Keratinocyte (primary cell): ENCODE measurements around the gene NUTF2. TPM values are rescaled to one million over a fixed set of nuclear protein-coding genes. Genes with fewer than 3 reads are reported as not detected.
A peak's percentile ranks its signal among the peaks of the same experiment; 100 is the strongest.

Experiments
- DNase-seq: peaks from one replicate; pipeline ENCODE4 v3.0.0-alpha.2; 2011; ENCODE audit warnings: low read depth, missing footprints, low spot score
- FAIRE-seq: peaks from 2 replicates; lab custom pipeline; 2011; peaks lifted over from hg19 to GRCh38; lab: Jason Lieb, UNC
- H2AFZ ChIP-seq: 2 replicates; pipeline ENCODE4 v1.6.0; 2012; ENCODE audit warnings: low read length, control low read depth, inconsistent platforms; ENCODE audit not compliant: control insufficient read depth
- H3K27ac ChIP-seq: 2 replicates; pipeline ENCODE4 v1.5.1; 2011; ENCODE audit warnings: low read length; ENCODE audit not compliant: control insufficient read depth, insufficient read depth
- H3K27me3 ChIP-seq: 3 replicates; pipeline ENCODE4 v1.6.0; 2011; ENCODE audit warnings: low read length; ENCODE audit not compliant: control insufficient read depth, insufficient read depth; ENCODE audit errors: extremely low read depth
- H3K36me3 ChIP-seq, 2 experiments: 2 replicates in 1 of 2; 3 replicates in 1 of 2; pipeline ENCODE4 v1.5.1; 2011; ENCODE audit warnings: low read length in 2 of 2, mild to moderate bottlenecking in 1 of 2; ENCODE audit not compliant: control insufficient read depth in 2 of 2, insufficient read depth in 2 of 2; ENCODE audit errors: extremely low read depth in 1 of 2
- H3K4me1 ChIP-seq: 3 replicates; pipeline ENCODE4 v1.5.1; 2011; ENCODE audit warnings: low read length; ENCODE audit not compliant: control insufficient read depth, insufficient read depth; ENCODE audit errors: extremely low read depth
- H3K4me2 ChIP-seq: 3 replicates; pipeline ENCODE4 v1.6.0; 2011; ENCODE audit warnings: low read depth, low read length; ENCODE audit not compliant: control insufficient read depth, insufficient read depth; ENCODE audit errors: extremely low read depth
- H3K4me3 ChIP-seq, 3 experiments: fragments of 200-600 bp in 1 of 3; sonication (generic) in 1 of 3; 2 replicates in 2 of 3; 3 replicates in 1 of 3; pipeline ENCODE4 v1.5.1; 2011 to 2016; ENCODE audit warnings: low read length in 3 of 3, mild to moderate bottlenecking in 3 of 3, control low read depth in 2 of 3, inconsistent platforms in 1 of 3, low read depth in 1 of 3, mixed read lengths in 1 of 3, mixed run types in 1 of 3, moderate library complexity in 1 of 3; ENCODE audit not compliant: control insufficient read depth in 2 of 3, insufficient read depth in 2 of 3; ENCODE audit errors: extremely low read depth in 1 of 3
- H3K79me2 ChIP-seq: 2 replicates; pipeline ENCODE4 v1.6.0; 2012; ENCODE audit warnings: low read length; ENCODE audit not compliant: control insufficient read depth, insufficient read depth
- H3K9ac ChIP-seq: 3 replicates; pipeline ENCODE4 v1.6.0; 2011; ENCODE audit warnings: low read length; ENCODE audit not compliant: control insufficient read depth, insufficient read depth; ENCODE audit errors: extremely low read depth
- H3K9me1 ChIP-seq: 3 replicates; pipeline ENCODE4 v1.6.0; 2011; ENCODE audit warnings: low read length; ENCODE audit not compliant: control insufficient read depth, insufficient read depth; ENCODE audit errors: extremely low read depth
- H3K9me3 ChIP-seq: 2 replicates; pipeline ENCODE4 v1.5.1; 2012; ENCODE audit warnings: low read depth, low read length; ENCODE audit not compliant: control insufficient read depth
- H4K20me1 ChIP-seq: 3 replicates; pipeline ENCODE4 v1.6.0; 2011; ENCODE audit warnings: low read length; ENCODE audit not compliant: control insufficient read depth, insufficient read depth; ENCODE audit errors: extremely low read depth
- EZH2 ChIP-seq: IDR thresholded peaks from one replicate; pipeline ENCODE4 v1.6.1; 2012; ENCODE audit warnings: inconsistent platforms, mild to moderate bottlenecking, low read length, moderate library complexity
- dilution Hi-C: fragments of 300-500 bp; cut with MboI; formaldehyde crosslinking; loops from one replicate; pipeline ENCODE4 v1.7.0; 2020; ENCODE audit warnings: low sequenced_read_pairs; ENCODE audit not compliant: extremely low pct_ligation_motif_present
- polyA plus RNA-seq, 5 experiments: library from polyadenylated mRNA; depleted of rRNA in 3 of 5; stranded (reverse) in 3 of 5; stranded (forward) in 1 of 5; unstranded in 1 of 5; fragments of >200 nt; gene quantifications; 1 replicate in 1 of 5; 2 replicates in 3 of 5; 3 replicates in 1 of 5; pipeline versions ENCODE4 v1.2.1 to v1.2.3, GENCODE V29; 2011 to 2012; ENCODE audit warnings: missing spikeins in 2 of 5, low read depth in 1 of 5, low replicate concordance in 1 of 5
- TF ChIP-seq, protein P1 (sequence below), 3 experiments: IDR thresholded peaks in 1 of 3; conservative IDR thresholded peaks in 1 of 3; optimal IDR thresholded peaks in 1 of 3; 2 replicates in 2 of 3; 3 replicates in 1 of 3; pipeline versions ENCODE3 to v1.5.1; 2011; ENCODE audit warnings: low read length in 3 of 3, mild to moderate bottlenecking in 3 of 3, moderate library complexity in 2 of 3, control low read depth in 1 of 3, inconsistent platforms in 1 of 3; ENCODE audit not compliant: insufficient read depth in 2 of 3; ENCODE audit errors: extremely low read depth in 1 of 3

The NUTF2 gene
- polyA plus RNA-seq, 1 donor (not counting 4 experiments of a cell fraction or from before 2014, with no cell fraction given) = 189 TPM

DNA sequence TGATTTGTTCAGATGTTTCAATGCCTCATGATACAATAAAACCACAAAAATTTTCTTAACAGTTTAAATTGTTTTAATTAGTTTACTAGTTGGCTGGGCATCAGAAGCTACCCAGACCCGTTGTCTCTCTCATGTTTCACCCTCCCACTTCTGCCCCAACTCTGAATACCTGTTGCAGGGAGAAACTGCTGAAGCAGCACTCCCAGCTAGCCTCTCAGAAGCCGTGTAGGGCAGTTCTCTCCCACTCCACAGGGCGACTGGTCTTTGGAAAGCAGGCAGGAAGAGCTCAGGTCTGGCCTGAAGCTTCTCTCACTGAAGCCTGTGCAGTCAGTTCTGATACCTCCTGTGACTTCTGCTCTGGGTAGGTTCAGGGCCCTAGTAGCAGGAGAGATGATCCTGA, 24.5 kb downstream of the NUTF2 start:
- Histone ChIP-seq H3K27ac (no peak overlapping the region), H3K9me3 (no peaks in the 10 kb centered on the region), H3K4me2 (no peak overlapping the region), H3K4me3 (no peak overlapping the region), H3K27me3 (no peaks in the 10 kb centered on the region), H3K9ac (no peak overlapping the region), H3K4me1 (peaks cover 29% of the 10 kb centered on the region), H4K20me1 (peaks cover 4% of the 10 kb centered on the region), H3K36me3 (peaks cover 29 to 43% of the 10 kb centered on the region in 2 experiments), H3K79me2 (peaks cover 28% of the 10 kb centered on the region), H2AFZ (no peak overlapping the region), H3K9me1 (no peaks in the 10 kb centered on the region)
- FAIRE-seq = no peak
- no peak for TF ChIP-seq EZH2
- TF ChIP-seq, protein P1, sequence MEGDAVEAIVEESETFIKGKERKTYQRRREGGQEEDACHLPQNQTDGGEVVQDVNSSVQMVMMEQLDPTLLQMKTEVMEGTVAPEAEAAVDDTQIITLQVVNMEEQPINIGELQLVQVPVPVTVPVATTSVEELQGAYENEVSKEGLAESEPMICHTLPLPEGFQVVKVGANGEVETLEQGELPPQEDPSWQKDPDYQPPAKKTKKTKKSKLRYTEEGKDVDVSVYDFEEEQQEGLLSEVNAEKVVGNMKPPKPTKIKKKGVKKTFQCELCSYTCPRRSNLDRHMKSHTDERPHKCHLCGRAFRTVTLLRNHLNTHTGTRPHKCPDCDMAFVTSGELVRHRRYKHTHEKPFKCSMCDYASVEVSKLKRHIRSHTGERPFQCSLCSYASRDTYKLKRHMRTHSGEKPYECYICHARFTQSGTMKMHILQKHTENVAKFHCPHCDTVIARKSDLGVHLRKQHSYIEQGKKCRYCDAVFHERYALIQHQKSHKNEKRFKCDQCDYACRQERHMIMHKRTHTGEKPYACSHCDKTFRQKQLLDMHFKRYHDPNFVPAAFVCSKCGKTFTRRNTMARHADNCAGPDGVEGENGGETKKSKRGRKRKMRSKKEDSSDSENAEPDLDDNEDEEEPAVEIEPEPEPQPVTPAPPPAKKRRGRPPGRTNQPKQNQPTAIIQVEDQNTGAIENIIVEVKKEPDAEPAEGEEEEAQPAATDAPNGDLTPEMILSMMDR (optimal IDR thresholded peaks at IDR 0.05 in 1 of 3, IDR thresholded peaks at IDR 0.05 in 1 of 3, conservative IDR thresholded peaks at IDR 0.05 in 1 of 3; ENCODE audit: extremely low read depth in 1 of 3, insufficient read depth in 2 of 3, low read length in 3 of 3) = no peak
- no peak for DNase-seq
- dilution Hi-C loops = no loop called here

DNA sequence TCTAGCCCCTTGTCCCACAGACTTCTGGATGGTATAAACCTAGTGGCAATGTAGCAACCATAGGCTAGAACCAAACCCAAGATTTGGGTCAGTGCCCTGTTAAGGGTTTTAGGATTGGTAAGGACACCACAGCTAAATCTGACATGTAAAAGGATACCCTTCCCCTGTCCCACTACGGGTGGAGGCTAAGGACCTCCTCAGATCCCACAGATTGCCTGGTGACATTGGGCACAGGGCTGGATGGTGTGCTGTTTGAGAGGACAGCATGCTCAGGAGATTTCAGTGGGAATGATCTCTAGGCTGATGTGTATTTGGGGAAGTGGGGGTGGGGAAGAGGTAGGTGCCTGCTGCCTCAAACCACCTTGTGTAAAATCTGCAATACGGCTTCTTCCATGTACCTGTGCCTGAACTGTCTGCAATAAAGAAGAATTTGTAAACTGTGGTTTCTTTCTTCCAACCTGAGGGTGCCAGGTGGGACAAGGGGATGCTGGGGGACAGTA, 25.4 kb downstream of the NUTF2 start:
- peak overlapping the region in 1 of 3 experiments; percentile 97 for H3K4me3 ChIP-seq
- peak overlapping the region; percentile 84 for H3K4me2 ChIP-seq
- H3K4me1 ChIP-seq = peaks cover 29% of the 10 kb centered on the region
- dilution Hi-C loops = no loop called here
- DNase-seq (no peak), FAIRE-seq (no peak)
- H3K9ac ChIP-seq = peak overlapping the region; percentile 93
- peak overlapping the region; percentile 65 for H3K27ac ChIP-seq
- no peak for TF ChIP-seq EZH2
- TF ChIP-seq, protein P1 (optimal IDR thresholded peaks at IDR 0.05 in 1 of 3, IDR thresholded peaks at IDR 0.05 in 1 of 3, conservative IDR thresholded peaks at IDR 0.05 in 1 of 3; ENCODE audit: extremely low read depth in 1 of 3, insufficient read depth in 2 of 3, low read length in 3 of 3) = no peak
- H2AFZ ChIP-seq = no peak overlapping the region
- peaks cover 4% of the 10 kb centered on the region for H4K20me1 ChIP-seq
- no peaks in the 10 kb centered on the region for H3K9me3 ChIP-seq
- H3K27me3 ChIP-seq = no peaks in the 10 kb centered on the region
- H3K36me3 ChIP-seq = peaks cover 34 to 47% of the 10 kb centered on the region in 2 experiments
- no peaks in the 10 kb centered on the region for H3K9me1 ChIP-seq
- H3K79me2 ChIP-seq = peaks cover 28% of the 10 kb centered on the region
